Mucosa of stomach (tissue), 1 donor: ENCODE measurements around the gene IGFBP4.

Source experiments
- H3K27me3 ChIP-seq: one replicate; pipeline ENCODE4 v1.7.0; 2013; ENCODE audit warnings: mild to moderate bottlenecking, low read length; ENCODE audit not compliant: control insufficient read depth, insufficient read depth
- H3K36me3 ChIP-seq: one replicate; pipeline ENCODE4 v1.7.0; 2013; ENCODE audit warnings: low read length; ENCODE audit not compliant: control insufficient read depth, insufficient read depth
- H3K4me1 ChIP-seq: one replicate; pipeline ENCODE4 v1.7.0; 2013; ENCODE audit warnings: mild to moderate bottlenecking, low read length; ENCODE audit not compliant: control insufficient read depth, insufficient read depth
- H3K4me3 ChIP-seq: one replicate; pipeline ENCODE4 v1.7.0; 2013; ENCODE audit warnings: low read length
- H3K9ac ChIP-seq: one replicate; pipeline ENCODE4 v1.7.0; 2013; ENCODE audit warnings: mild to moderate bottlenecking, low read length, moderate library complexity
- H3K9me3 ChIP-seq: one replicate; pipeline ENCODE4 v1.7.0; 2013; ENCODE audit warnings: mild to moderate bottlenecking, low read length, moderate library complexity; ENCODE audit not compliant: control insufficient read depth
- donor health status: Pancreatic carcinoma.

Gene IGFBP4

GRCh38 chr17:40460968-40461731 lies 17.9 kb downstream of the IGFBP4 start:
- peaks cover 24% of the 10 kb centered on the region for H3K4me1 ChIP-seq
- H3K27me3 ChIP-seq: no peaks in the 10 kb centered on the region
- no peaks in the 10 kb centered on the region for H3K9me3 ChIP-seq
- no peak overlapping the region for H3K4me3 ChIP-seq
- no peak overlapping the region for H3K9ac ChIP-seq
- peaks cover 12% of the 10 kb centered on the region for H3K36me3 ChIP-seq

GRCh38 chr17:40461732-40462342 lies 18.6 kb downstream of the IGFBP4 start:
- no peaks in the 10 kb centered on the region for H3K9me3 ChIP-seq
- peaks cover 7% of the 10 kb centered on the region for H3K36me3 ChIP-seq
- H3K27me3 ChIP-seq: no peaks in the 10 kb centered on the region
- H3K9ac ChIP-seq: no peak overlapping the region
- no peak overlapping the region for H3K4me3 ChIP-seq
- peaks cover 22% of the 10 kb centered on the region for H3K4me1 ChIP-seq

- Histone ChIP-seq H3K9me3 (no peaks in the 10 kb centered on the region), H3K9ac (no peak overlapping the region), H3K4me1 (peaks cover 15% of the 10 kb centered on the region), H3K27me3 (no peaks in the 10 kb centered on the region), H3K36me3 (no peaks in the 10 kb centered on the region), H3K4me3 (no peak overlapping the region)
Measured at GRCh38 chr17:40462343-40463121, 19.3 kb downstream of the IGFBP4 start.

GRCh38 chr17:40463122-40463550 lies 19.9 kb downstream of the IGFBP4 start:
- Histone ChIP-seq H3K4me3 (no peak overlapping the region), H3K27me3 (no peaks in the 10 kb centered on the region), H3K4me1 (peaks cover 9% of the 10 kb centered on the region), H3K9me3 (no peaks in the 10 kb centered on the region), H3K36me3 (no peaks in the 10 kb centered on the region), H3K9ac (no peak overlapping the region)

GRCh38 chr17:40464392-40464855 lies 21.2 kb downstream of the IGFBP4 start:
- H3K4me3 ChIP-seq: no peak overlapping the region
- H3K9me3 ChIP-seq: no peaks in the 10 kb centered on the region
- no peaks in the 10 kb centered on the region for H3K27me3 ChIP-seq

GRCh38 chr17:40466298-40466971 lies 23.2 kb downstream of the IGFBP4 start:
- no peaks in the 10 kb centered on the region for H3K4me1 ChIP-seq
- H3K9me3 ChIP-seq: no peaks in the 10 kb centered on the region
- H3K4me3 ChIP-seq: no peak overlapping the region
- no peaks in the 10 kb centered on the region for H3K36me3 ChIP-seq
- H3K27me3 ChIP-seq: no peaks in the 10 kb centered on the region
- H3K9ac ChIP-seq: no peak overlapping the region

More at GRCh38 chr17:40464392-40464855, 21.2 kb downstream of the IGFBP4 start:
- Histone ChIP-seq H3K4me1 (no peaks in the 10 kb centered on the region), H3K36me3 (no peaks in the 10 kb centered on the region), H3K9ac (no peak overlapping the region)

- Histone ChIP-seq H3K27me3 (no peaks in the 10 kb centered on the region), H3K36me3 (no peaks in the 10 kb centered on the region), H3K9ac (no peak overlapping the region), H3K9me3 (no peaks in the 10 kb centered on the region), H3K4me1 (no peaks in the 10 kb centered on the region), H3K4me3 (no peak overlapping the region)
Measured at GRCh38 chr17:40467281-40467867, 24.1 kb downstream of the IGFBP4 start.

- Histone ChIP-seq H3K9ac (no peak overlapping the region), H3K4me3 (no peak overlapping the region), H3K4me1 (peaks cover 8% of the 10 kb centered on the region), H3K36me3 (no peaks in the 10 kb centered on the region), H3K27me3 (no peaks in the 10 kb centered on the region), H3K9me3 (no peaks in the 10 kb centered on the region)
Measured at GRCh38 chr17:40468560-40468959, 25.3 kb downstream of the IGFBP4 start.

- no peak overlapping the region for H3K9ac ChIP-seq
Measured at GRCh38 chr17:40469805-40470675, 26.8 kb downstream of the IGFBP4 start.

GRCh38 chr17:40470932-40471828 lies 27.9 kb downstream of the IGFBP4 start:
- Histone ChIP-seq H3K9me3 (no peaks in the 10 kb centered on the region), H3K9ac (no peak overlapping the region), H3K27me3 (no peaks in the 10 kb centered on the region), H3K36me3 (no peaks in the 10 kb centered on the region), H3K4me1 (peaks cover 28% of the 10 kb centered on the region), H3K4me3 (no peak overlapping the region)

More at GRCh38 chr17:40469805-40470675, 26.8 kb downstream of the IGFBP4 start:
- H3K4me3 ChIP-seq: no peak overlapping the region
- no peaks in the 10 kb centered on the region for H3K9me3 ChIP-seq
- H3K4me1 ChIP-seq: peaks cover 19% of the 10 kb centered on the region
- H3K36me3 ChIP-seq: no peaks in the 10 kb centered on the region
- H3K27me3 ChIP-seq: no peaks in the 10 kb centered on the region
